Activated CD4-positive, alpha-beta T cell treated with anti-CD3 and anti-CD28 coated beads, Interleukin-2, amount 10 ng/mL, durations not matched to agents 7 days and 5 days (primary cell): ENCODE data around the gene LPCAT1. TPM values are rescaled to one million over a fixed set of nuclear protein-coding genes. Genes with fewer than 3 reads are reported as not detected.
A peak's percentile ranks its signal among the peaks of the same experiment; 100 is the strongest.
"Not testable (repeated sequence)": the region's sequence is repeated elsewhere in the genome, so short reads cannot be mapped to it uniquely, and the experiment has no call there.

Source experiments
- CTCF ChIA-PET: fragments of 350-600 bp; sonication (Branson Sonifier 250); formaldehyde crosslinking; loops from one replicate; lab custom pipeline; 2021; ENCODE audit warnings: antibody characterized with exemption; lab: Charles Lee
- POLR2A ChIA-PET: fragments of 350-600 bp; sonication (Branson Sonifier 250); formaldehyde crosslinking; loops from one replicate; lab custom pipeline; 2021; ENCODE audit warnings: antibody characterized with exemption; lab: Charles Lee
- DNase-seq: peaks from one replicate; pipeline ENCODE4 v3.0.0-alpha.2; 2020
- H3K27ac Mint-ChIP-seq: one replicate; pipeline ENCODE4 v1.8.0; 2021; ENCODE audit warnings: mild to moderate bottlenecking, moderate library complexity, mixed read lengths
- H3K27me3 Mint-ChIP-seq: one replicate; pipeline ENCODE4 v1.8.0; 2021; ENCODE audit warnings: mixed read lengths
- H3K36me3 Mint-ChIP-seq: one replicate; pipeline ENCODE4 v1.8.0; 2021; ENCODE audit warnings: low read depth, mixed read lengths
- H3K4me1 Mint-ChIP-seq: one replicate; pipeline ENCODE4 v1.8.0; 2021; ENCODE audit warnings: mixed read lengths
- H3K4me3 Mint-ChIP-seq: one replicate; pipeline ENCODE4 v1.8.0; 2021; ENCODE audit warnings: mild to moderate bottlenecking, moderate library complexity, mixed read lengths
- H3K9me3 Mint-ChIP-seq: one replicate; pipeline ENCODE4 v1.8.0; 2021; ENCODE audit warnings: mixed read lengths
- total RNA-seq, 2 experiments: library from RNA; stranded (reverse); gene quantifications; one replicate each; pipeline ENCODE4 v1.2.3, GENCODE V29; 2021

LPCAT1 gene
- total RNA-seq, 2 experiments from 2014 or later, result 69.5 to 77.0 TPM

DNA sequence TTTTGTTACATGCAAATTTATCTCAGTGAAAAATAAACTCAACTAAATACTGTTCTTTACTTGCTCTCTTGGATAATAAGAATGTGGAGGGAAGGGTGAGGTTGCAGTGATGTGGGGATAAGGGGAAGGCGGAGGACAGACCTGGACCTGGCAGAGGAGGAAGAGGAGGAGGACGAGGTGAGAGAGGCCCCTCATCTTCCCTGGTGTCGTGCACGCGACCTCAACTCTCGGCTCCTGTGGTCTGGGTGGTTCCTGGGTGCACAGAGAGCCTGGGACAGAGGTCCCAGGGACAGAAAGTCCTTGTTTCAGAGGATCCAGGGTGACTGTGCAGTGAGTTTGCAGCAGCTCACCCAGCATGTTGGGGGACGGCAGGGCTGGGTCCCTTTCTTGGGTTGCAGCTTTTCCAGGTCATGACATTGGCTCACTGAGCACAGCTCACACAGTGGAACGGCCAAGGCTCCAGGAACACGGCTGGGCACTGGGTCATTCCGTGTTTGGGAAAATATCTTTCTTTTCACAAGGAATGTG lies 37.7 kb upstream of the LPCAT1 start:
- Mint-ChIP-seq H3K4me1 (peaks cover 3% of the 10 kb centered on the region), H3K36me3 (no peaks in the 10 kb centered on the region), H3K27ac (no peak overlapping the region), H3K4me3 (no peak overlapping the region), H3K27me3 (peaks cover 7% of the 10 kb centered on the region), H3K9me3 (no peaks in the 10 kb centered on the region)
- no peak for DNase-seq
- POLR2A ChIA-PET, result interaction anchor here (0.7 kb wide), 1 partner anchor 264 kb away, joined by 3 read pairs; no protein-coding TSS in a partner anchor
- CTCF ChIA-PET, result no interaction called here

DNA sequence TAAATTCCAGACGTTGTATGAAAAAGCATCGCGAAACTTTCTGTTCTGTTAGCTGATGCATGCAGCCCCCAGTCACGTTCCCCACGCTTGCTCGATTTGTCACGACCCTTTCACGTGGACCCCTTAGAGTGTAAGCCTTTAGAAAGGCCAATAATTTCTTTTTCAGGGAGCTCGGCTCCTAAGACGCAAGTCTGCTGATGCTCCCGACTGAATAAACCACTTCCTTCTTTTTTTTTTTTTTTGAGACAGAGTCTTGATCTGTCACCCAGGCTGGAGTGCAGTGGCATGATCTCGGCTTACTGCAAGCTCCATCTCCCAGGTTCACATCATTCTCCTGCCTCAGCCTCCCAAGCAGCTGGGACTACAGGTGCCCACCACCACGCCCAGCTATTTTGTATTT lies 36.7 kb upstream of the LPCAT1 start:
- CTCF ChIA-PET, result interaction anchor here (0.7 kb wide), 1 partner anchor 35 kb away, joined by 6 read pairs; no protein-coding TSS in a partner anchor
- H3K36me3 Mint-ChIP-seq, H3K27me3 Mint-ChIP-seq, H3K27ac Mint-ChIP-seq, H3K4me3 Mint-ChIP-seq, H3K4me1 Mint-ChIP-seq, POLR2A ChIA-PET, DNase-seq, H3K9me3 Mint-ChIP-seq: not testable (repeated sequence)

DNA sequence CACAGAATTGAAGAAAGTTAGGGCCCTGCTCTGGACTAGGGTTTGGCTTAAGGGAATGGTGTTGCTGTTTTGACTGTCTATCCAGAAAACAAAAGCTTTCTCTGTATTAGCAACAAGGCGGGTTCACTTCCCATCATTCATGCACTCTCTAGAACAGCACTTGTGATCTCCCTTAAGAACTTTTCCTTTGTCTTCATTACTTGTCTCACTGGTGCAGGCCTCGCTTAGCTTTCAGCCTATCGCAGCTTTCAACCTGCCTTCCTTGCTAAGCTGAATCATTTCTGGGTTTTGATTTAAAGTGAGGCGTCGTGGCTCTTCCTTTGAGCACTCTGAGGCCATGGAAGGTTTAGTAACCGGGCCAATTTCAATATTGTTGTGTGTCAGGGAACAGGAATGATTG lies 35.2 kb upstream of the LPCAT1 start:
- Mint-ChIP-seq H3K4me1 (peaks cover 3% of the 10 kb centered on the region), H3K4me3 (no peak overlapping the region), H3K27ac (peak overlapping the region; percentile 12), H3K27me3 (peaks cover 7% of the 10 kb centered on the region), H3K36me3 (no peaks in the 10 kb centered on the region), H3K9me3 (no peaks in the 10 kb centered on the region)
- no peak for DNase-seq
- ChIA-PET CTCF (interaction anchor here (0.9 to 1.6 kb wide), 5 partner anchors 8 to 665 kb away, joined by 3 to 5 read pairs (median 3); no protein-coding TSS in a partner anchor), POLR2A (no interaction called here)

DNA sequence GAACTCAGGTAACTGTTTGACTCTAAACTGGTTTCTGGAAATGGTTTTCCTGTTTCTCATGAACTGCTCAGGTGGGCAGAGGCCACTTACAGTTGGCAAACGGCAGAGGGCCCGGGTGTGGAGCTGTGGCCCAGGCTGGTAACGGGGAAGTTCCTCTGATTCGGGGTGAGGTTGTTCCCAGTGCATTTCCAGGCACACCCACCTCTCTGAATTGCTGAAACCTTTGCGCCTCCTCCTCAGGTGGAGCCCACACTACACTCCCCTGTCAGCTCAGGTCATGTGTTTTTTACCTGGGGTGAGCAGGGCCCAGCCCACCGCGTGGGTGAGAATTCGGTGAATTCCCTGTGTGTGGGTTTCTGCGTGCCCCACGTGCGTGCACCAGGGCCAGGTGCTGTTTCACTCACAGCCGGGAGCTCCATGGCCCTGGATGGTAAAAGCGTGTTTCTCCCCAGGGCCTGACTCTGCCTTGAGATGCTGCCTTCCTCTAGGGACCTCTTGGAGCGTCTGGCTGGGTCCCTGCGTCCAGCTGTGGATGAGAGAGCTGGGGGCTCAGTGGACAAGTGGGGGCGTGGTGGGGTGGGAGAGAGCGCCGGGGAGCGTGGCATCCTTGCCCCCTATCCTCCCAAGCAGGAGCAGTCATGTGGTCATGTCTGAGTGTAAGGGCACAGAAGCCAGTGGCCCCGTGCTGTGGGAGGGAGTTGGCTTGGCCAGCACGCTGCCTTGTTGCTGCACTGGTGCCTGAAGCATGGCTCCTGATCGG lies 33.5 kb upstream of the LPCAT1 start:
- POLR2A ChIA-PET, result no interaction called here
- H3K27ac Mint-ChIP-seq, result no peak overlapping the region
- DNase-seq, result no peak
- H3K4me1 Mint-ChIP-seq, result peaks cover 3% of the 10 kb centered on the region
- no peaks in the 10 kb centered on the region for H3K9me3 Mint-ChIP-seq
- no peaks in the 10 kb centered on the region for H3K36me3 Mint-ChIP-seq
- H3K4me3 Mint-ChIP-seq, result no peak overlapping the region
- peaks cover 7% of the 10 kb centered on the region for H3K27me3 Mint-ChIP-seq
- CTCF ChIA-PET, result no interaction called here

DNA sequence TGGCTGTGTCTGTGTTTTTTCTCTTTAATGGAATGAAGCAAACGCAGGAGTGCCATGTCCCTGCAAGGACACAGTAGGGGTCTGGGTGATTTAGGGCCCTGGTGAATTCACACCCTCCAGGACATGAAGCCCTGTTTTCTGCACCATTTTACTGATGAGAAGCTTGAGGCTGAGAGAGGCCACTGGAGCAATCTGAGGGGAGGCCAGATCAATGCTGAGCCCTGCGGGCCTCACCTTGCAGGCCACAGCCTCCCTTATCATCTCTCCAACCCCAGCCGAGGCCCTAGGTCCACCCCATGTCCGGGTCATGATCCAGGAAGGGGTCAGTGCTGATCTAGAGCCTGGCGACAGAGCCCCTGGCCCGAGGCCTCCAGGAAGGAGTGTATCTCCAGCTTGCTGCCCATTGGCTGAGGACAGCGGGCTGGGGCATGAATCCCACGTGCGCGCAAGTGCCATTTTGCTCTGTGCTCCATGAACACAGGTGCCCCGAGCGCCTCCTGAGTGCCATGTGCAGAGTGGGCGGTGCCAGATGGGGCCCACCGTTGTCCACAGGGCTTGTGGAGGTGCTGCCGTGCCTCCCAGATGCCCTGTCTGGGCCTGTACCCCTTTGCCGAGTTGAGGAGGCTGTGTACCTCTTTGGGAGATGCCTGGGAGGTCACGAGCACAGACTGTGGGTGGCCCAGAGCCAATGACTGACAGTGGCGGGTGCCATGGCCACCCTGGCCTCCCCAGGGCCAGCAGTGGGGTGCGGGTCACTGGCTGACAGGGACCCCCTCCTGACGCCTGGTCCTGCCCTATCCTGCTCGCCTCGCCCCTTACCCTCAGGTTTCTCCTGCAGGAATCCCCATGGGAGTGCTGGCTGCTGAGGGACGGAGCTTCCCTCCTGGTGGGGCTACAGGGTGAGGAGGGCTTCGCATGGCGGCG lies 32.3 kb upstream of the LPCAT1 start:
- H3K9me3 Mint-ChIP-seq, result no peaks in the 10 kb centered on the region
- ChIA-PET POLR2A (no interaction called here), CTCF (interaction anchor here (1.8 kb wide), 1 partner anchor 18 kb away, joined by 4 read pairs; no protein-coding TSS in a partner anchor)
- no peak overlapping the region for H3K4me3 Mint-ChIP-seq
- H3K27me3 Mint-ChIP-seq, result peaks cover 5% of the 10 kb centered on the region
- no peaks in the 10 kb centered on the region for H3K36me3 Mint-ChIP-seq
- DNase-seq, result no peak
- H3K27ac Mint-ChIP-seq, result no peak overlapping the region
- peaks cover 3% of the 10 kb centered on the region for H3K4me1 Mint-ChIP-seq

DNA sequence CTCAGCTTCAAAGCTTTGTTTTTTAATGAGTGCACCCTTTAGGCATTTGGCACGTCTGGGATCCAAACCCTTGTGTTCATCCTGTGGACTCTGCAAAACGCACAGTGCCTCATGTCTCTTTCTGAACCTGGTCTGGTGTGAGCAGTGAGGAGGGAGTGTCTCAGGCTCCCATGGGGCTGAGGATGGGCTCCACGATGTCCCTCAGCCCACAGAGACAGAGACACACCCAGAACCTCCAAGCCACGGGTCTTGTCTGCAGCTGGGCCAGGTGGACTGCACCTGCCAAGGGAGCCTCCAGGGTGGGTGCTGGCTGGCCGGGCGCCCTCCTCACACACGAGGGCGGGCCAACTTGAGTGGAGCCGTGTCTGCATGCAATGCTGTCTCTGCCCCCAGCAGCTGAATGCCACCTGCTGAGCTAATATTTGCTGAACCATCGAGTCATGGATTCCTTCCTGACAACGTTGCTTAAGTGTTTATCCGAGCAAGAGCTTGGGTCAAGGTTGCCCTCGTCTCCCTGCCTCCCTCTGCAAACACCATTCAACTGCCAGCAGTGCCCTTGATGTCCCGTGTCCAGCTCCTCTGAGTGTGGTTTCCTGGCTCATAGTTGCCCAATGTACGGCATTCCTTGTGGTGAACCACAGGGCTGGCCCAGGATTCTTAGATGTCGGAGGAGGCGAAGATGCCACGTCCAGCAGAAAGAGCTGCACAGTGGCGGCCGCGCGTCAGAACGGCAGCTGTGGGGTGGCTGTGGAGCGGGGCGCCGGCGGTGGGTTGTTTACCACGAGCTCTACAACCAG lies 31.4 kb upstream of the LPCAT1 start:
- peaks cover 3% of the 10 kb centered on the region for H3K4me1 Mint-ChIP-seq
- CTCF ChIA-PET, result interaction anchor here (0.6 to 1.8 kb wide), 2 partner anchors 17 to 169 kb away, joined by 3 to 4 read pairs; no protein-coding TSS in a partner anchor
- no peak overlapping the region for H3K27ac Mint-ChIP-seq

DNA sequence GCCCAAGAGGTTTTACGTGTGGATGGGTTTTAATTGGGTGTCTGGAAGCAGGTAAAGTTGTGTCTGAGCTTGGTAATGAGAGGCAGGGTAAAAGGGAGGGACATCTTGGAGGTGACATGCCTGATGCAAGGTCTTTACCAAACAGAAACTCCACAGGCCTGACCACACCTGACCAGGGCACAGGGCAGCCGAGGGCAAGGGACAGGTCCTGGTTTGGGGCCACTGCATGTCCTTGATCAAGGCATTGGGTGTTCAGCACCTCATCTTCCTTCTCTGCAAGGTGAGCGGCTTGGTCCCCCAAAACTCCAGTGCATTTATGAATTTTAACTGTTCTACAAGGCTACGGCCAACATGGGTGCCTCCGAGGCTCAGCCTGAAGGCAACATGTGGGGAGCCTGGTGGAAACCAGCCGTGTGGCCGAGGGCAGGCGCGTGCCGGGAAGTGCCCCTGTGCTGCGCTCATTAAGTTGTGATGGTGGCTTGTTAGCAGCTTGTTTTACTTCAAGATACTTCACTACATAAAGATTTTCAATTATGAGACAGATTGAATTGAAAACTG lies 30.7 kb upstream of the LPCAT1 start:
- Mint-ChIP-seq H3K27me3 (peaks cover 2% of the 10 kb centered on the region), H3K27ac (no peak overlapping the region), H3K4me1 (peaks cover 3% of the 10 kb centered on the region), H3K4me3 (no peak overlapping the region), H3K9me3 (no peaks in the 10 kb centered on the region), H3K36me3 (no peaks in the 10 kb centered on the region)
- no peak for DNase-seq
- POLR2A ChIA-PET, result no interaction called here
- CTCF ChIA-PET, result interaction anchor here (1.8 kb wide), 1 partner anchor 17 kb away, joined by 4 read pairs; no protein-coding TSS in a partner anchor

More for the DNA sequence above, 31.4 kb upstream of the LPCAT1 start:
- H3K36me3 Mint-ChIP-seq, result no peaks in the 10 kb centered on the region
- no peak for DNase-seq
- H3K4me3 Mint-ChIP-seq, result no peak overlapping the region
- H3K9me3 Mint-ChIP-seq, result no peaks in the 10 kb centered on the region
- POLR2A ChIA-PET, result no interaction called here
- peaks cover 2% of the 10 kb centered on the region for H3K27me3 Mint-ChIP-seq

DNA sequence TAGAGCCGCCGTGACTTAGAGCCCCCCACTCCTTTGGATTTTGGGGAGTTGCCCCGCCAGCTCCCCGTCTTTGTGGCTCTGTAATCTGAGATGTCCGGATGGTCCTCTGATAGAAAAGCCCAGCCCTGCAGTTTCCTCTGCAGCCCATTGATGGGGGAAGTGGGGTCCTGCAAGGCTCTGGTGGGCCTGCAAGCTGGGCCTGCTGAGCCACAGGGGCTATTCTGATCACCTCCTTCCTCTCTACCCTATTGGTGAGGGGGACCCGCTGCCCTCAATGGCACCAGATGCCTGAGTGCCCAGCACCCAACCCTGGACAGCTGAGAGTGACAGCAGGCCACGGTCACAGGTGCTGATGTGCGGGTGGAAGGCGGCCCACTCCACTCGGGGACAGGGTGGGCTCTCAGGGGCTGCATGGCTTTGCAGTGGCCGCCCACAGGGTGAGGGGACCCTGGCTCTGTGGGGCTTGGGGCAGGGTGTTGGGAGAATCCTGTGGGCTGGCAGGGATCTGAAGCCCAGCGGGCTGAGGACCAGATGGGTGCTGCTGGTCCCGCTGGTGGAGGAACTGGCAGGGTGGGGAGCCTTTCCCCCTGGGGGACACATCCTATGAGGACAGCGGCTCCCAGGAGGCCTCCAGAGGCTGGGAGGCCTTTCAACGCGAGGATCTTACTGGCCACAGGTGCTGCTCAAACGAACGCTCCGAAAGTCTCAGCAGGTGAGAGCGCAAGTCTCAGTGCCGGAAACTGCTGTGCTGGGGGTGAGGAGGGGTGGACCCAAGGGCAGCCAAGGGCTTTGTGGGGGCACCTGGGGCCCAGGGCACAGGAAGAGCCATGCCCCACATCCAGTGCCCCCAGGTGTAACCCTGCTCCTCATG lies 30.0 kb upstream of the LPCAT1 start:
- H3K9me3 Mint-ChIP-seq, result no peaks in the 10 kb centered on the region
- H3K4me3 Mint-ChIP-seq, result no peak overlapping the region
- H3K36me3 Mint-ChIP-seq, result no peaks in the 10 kb centered on the region
- DNase-seq, result no peak
- ChIA-PET CTCF (no interaction called here), POLR2A (no interaction called here)
- no peak overlapping the region for H3K27ac Mint-ChIP-seq
- no peaks in the 10 kb centered on the region for H3K4me1 Mint-ChIP-seq
- H3K27me3 Mint-ChIP-seq, result no peaks in the 10 kb centered on the region

DNA sequence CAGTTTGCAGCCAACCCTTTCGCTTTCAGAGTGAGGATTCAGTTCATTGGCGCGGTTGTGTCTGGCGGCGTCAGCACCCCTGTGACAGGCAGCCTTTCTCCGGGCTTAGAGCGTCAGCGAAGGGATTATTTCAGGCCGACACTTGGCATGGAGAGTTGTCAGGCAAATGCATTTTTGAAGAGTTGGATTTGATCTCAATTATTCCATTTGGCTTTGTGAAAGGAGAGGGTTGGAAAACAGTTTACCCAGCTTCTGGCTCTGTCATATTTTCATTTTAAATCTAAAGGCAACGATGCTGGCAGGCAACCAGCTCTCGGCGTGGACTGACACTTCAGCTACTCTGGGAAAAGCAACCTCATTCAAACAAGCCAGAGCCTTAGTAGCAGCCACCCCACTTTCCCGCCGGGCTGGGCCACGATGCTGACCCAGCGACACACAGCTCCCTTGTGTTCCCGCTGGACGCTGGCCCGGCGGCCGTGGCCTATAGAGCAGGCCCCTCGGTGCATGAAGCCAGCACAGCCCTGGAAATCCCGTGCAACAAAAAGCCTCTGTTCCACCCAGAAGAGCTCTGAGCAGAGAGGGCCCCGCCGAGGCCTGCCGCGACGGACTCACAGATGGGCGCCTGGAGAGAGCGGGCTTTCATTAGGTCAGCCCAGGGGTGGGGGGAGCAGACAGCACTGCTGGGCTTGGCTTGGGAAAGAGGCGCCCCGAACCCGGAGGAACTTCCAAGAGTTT lies 28.9 kb upstream of the LPCAT1 start:
- H3K9me3 Mint-ChIP-seq, result no peaks in the 10 kb centered on the region
- H3K36me3 Mint-ChIP-seq, result no peaks in the 10 kb centered on the region
- DNase-seq, result no peak
- H3K4me1 Mint-ChIP-seq, result no peaks in the 10 kb centered on the region
- CTCF ChIA-PET, result no interaction called here
- no peak overlapping the region for H3K27ac Mint-ChIP-seq
- H3K4me3 Mint-ChIP-seq, result no peak overlapping the region
- POLR2A ChIA-PET, result no interaction called here
- no peaks in the 10 kb centered on the region for H3K27me3 Mint-ChIP-seq

DNA sequence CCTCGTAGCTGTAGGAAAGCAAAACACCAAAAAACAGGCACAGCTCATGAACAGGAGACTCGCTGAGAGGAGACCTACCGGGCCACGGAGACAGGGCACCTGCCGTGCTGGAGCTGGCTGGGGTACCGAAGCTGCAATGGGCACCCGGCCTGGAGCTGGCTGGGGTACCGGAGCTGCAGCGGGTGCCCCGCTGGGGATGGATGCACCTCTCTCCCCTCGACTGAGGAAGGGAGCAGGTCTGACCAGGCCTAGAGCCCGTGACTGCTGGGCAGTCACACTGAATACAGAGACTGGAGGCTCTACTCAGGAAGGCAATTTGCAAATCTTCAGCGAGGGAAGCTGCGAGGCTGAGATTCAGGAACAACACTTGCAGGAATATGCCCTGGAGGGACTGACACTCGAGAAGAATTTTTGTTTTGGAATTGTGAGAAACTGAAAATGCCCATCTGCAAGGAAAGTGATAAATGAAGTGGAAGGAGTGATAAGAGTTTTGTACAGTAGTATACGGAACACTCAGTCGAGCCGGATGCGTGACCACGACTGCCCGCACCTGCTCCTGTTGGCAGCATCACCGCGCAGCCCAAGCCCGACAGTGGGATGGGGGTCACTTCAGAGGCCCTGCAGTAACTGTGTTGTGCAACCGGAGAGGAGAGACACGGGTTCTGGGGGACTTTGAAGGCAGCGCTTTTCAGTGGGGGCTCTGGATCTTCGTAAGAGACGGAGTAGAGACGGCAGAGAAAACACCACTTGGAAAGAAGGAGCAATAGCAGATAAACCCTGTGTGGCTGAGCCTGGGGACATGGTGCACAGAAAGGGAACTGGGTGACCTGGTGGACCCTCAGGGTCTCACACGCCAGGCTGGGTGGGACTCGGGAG lies 27.9 kb upstream of the LPCAT1 start:
- POLR2A ChIA-PET, result no interaction called here

More for the DNA sequence above, 27.9 kb upstream of the LPCAT1 start:
- CTCF ChIA-PET, result interaction anchor here (1.0 to 1.7 kb wide), 2 partner anchors 11 to 544 kb away, joined by 3 to 4 read pairs; partner anchors contain the start of gene NKD2
- Mint-ChIP-seq H3K4me1 (no peaks in the 10 kb centered on the region), H3K27me3 (no peaks in the 10 kb centered on the region), H3K27ac (no peak overlapping the region), H3K36me3 (no peaks in the 10 kb centered on the region), H3K4me3 (no peak overlapping the region), H3K9me3 (no peaks in the 10 kb centered on the region)
- no peak for DNase-seq
